GM23338 (cell line): Measurements from ENCODE around the gene CNTNAP4. TPM values are rescaled to one million over a fixed set of nuclear protein-coding genes. Genes with fewer than 3 reads are reported as not detected.

ENCODE experiments used
- ATAC-seq: fragments of 200-7000 bp; cut with Tn5 transposase; 3 replicates; pipeline ENCODE4 v1.9.1; 2020
- DNase-seq: peaks from one replicate; pipeline ENCODE4 v3.0.0-alpha.2; 2015; ENCODE audit warnings: low spot score
- H2AFZ ChIP-seq: fragments of 200-600 bp; sonication (generic); 2 replicates; pipeline ENCODE4 v1.8.0; 2016; ENCODE audit warnings: antibody characterized with exemption, mild to moderate bottlenecking, moderate library complexity
- H3F3A ChIP-seq: fragments of 200-600 bp; sonication (generic); replicated peaks from 2 replicates; pipeline ENCODE4 v1.8.0; 2017; ENCODE audit warnings: antibody characterized with exemption, mixed run types, low read depth
- H3K27ac ChIP-seq: fragments of 200-600 bp; sonication (generic); 2 replicates; pipeline ENCODE4 v1.6.1; 2016; ENCODE audit warnings: low read depth
- H3K27me3 ChIP-seq: fragments of 200-600 bp; sonication (generic); 2 replicates; pipeline ENCODE4 v1.8.0; 2016; ENCODE audit warnings: mild to moderate bottlenecking, mixed run types, moderate library complexity; ENCODE audit not compliant: insufficient read depth
- H3K36me3 ChIP-seq: fragments of 200-600 bp; sonication (generic); 2 replicates; pipeline ENCODE4 v1.8.0; 2016; ENCODE audit warnings: mild to moderate bottlenecking; ENCODE audit not compliant: insufficient read depth
- H3K4me1 ChIP-seq: fragments of 200-600 bp; sonication (generic); 2 replicates; pipeline ENCODE4 v1.8.0; 2016; ENCODE audit warnings: mild to moderate bottlenecking, moderate library complexity; ENCODE audit not compliant: insufficient read depth
- H3K4me2 ChIP-seq: fragments of 200-600 bp; sonication (generic); 2 replicates; pipeline ENCODE4 v1.7.1; 2017; ENCODE audit warnings: mixed run types
- H3K4me3 ChIP-seq: fragments of 200-600 bp; sonication (generic); 2 replicates; pipeline ENCODE4 v1.6.1; 2016; ENCODE audit warnings: mixed run types
- H3K79me2 ChIP-seq: fragments of 200-600 bp; sonication (generic); replicated peaks from 2 replicates; pipeline ENCODE4 v1.8.0; 2017; ENCODE audit warnings: mild to moderate bottlenecking; ENCODE audit not compliant: insufficient read depth
- H3K9me2 ChIP-seq: fragments of 200-600 bp; sonication (generic); 2 replicates; pipeline ENCODE4 v1.8.0; 2017; ENCODE audit not compliant: insufficient read depth
- H4K20me1 ChIP-seq: fragments of 200-600 bp; sonication (generic); replicated peaks from 2 replicates; pipeline ENCODE4 v1.8.0; 2017; ENCODE audit warnings: mild to moderate bottlenecking; ENCODE audit not compliant: insufficient read depth
- H3K27ac Mint-ChIP-seq: 2 replicates; pipeline ENCODE4 v1.8.0; 2020; ENCODE audit warnings: inconsistent platforms, mild to moderate bottlenecking, moderate library complexity, mixed read lengths
- H3K27me3 Mint-ChIP-seq: 3 replicates; pipeline ENCODE4 v1.8.0; 2022; ENCODE audit warnings: low read depth, mild to moderate bottlenecking, moderate library complexity, mixed read lengths, inconsistent platforms; ENCODE audit not compliant: insufficient read depth, poor library complexity
- H3K36me3 Mint-ChIP-seq: 3 replicates; pipeline ENCODE4 v1.8.0; 2021; ENCODE audit warnings: low read depth, mild to moderate bottlenecking, inconsistent platforms, moderate library complexity, mixed read lengths
- H3K4me1 Mint-ChIP-seq: 3 replicates; pipeline ENCODE4 v1.8.0; 2020; ENCODE audit warnings: mild to moderate bottlenecking, inconsistent platforms, mixed read lengths
- H3K4me3 Mint-ChIP-seq: 3 replicates; pipeline ENCODE4 v1.8.0; 2021; ENCODE audit warnings: moderate library complexity, mild to moderate bottlenecking, inconsistent platforms, mixed read lengths
- H3K9me3 Mint-ChIP-seq: 3 replicates; pipeline ENCODE4 v1.8.0; 2020; ENCODE audit warnings: moderate library complexity, mild to moderate bottlenecking, inconsistent platforms, mixed read lengths
- CREB1 ChIP-seq: fragments of 250-450 bp; sonication (Bioruptor Pico); IDR thresholded peaks from 2 replicates; pipeline ENCODE4 v1.5.0; 2020; ENCODE audit warnings: low read depth, mild to moderate bottlenecking, moderate library complexity
- CTCF ChIP-seq, 2 experiments: fragments of 200-600 bp in 1 of 2; sonication (generic) in 1 of 2; conservative IDR thresholded peaks; 2 replicates each; pipeline versions ENCODE4 v1.5.1 to v1.6.1; 2016 to 2017; ENCODE audit warnings: antibody characterized with exemption in 2 of 2, low read depth in 2 of 2, mild to moderate bottlenecking in 2 of 2, moderate library complexity in 1 of 2
- EZH2 ChIP-seq: fragments of 200-600 bp; sonication (generic); IDR thresholded peaks from one replicate; pipeline ENCODE4 v1.8.0; 2017; ENCODE audit warnings: antibody characterized with exemption, mild to moderate bottlenecking, low read depth; ENCODE audit not compliant: unreplicated experiment
- EZH2phosphoT487 ChIP-seq: fragments of 200-600 bp; sonication (generic); IDR thresholded peaks from one replicate; pipeline ENCODE4 v1.8.1; 2018; ENCODE audit warnings: antibody characterized with exemption; ENCODE audit not compliant: unreplicated experiment
- JUNB ChIP-seq: IDR thresholded peaks from one replicate; pipeline ENCODE4 v1.6.1; 2016; ENCODE audit warnings: antibody characterized with exemption; ENCODE audit not compliant: unreplicated experiment
- NANOG ChIP-seq: IDR thresholded peaks from 2 replicates; pipeline ENCODE4 v1.6.1; 2016; ENCODE audit warnings: antibody characterized with exemption, borderline replicate concordance
- POLR2AphosphoS5 ChIP-seq: IDR thresholded peaks from 2 replicates; pipeline ENCODE4 v1.6.1; 2016; ENCODE audit warnings: antibody characterized with exemption, low read depth
- REST ChIP-seq: IDR thresholded peaks from one replicate; pipeline ENCODE4 v1.6.1; 2018; ENCODE audit warnings: antibody characterized with exemption; ENCODE audit not compliant: unreplicated experiment
- STAT1 ChIP-seq: IDR thresholded peaks from one replicate; pipeline ENCODE4 v1.6.1; 2016; ENCODE audit warnings: antibody characterized with exemption; ENCODE audit not compliant: unreplicated experiment
- ZNF114 ChIP-seq: fragments of 250-450 bp; sonication (Bioruptor Pico); IDR thresholded peaks from 2 replicates; pipeline ENCODE4 v1.5.0; 2020; ENCODE audit warnings: mild to moderate bottlenecking, moderate library complexity
- ZNF331 ChIP-seq: fragments of 250-450 bp; sonication (Bioruptor Pico); IDR thresholded peaks from 2 replicates; pipeline ENCODE4 v1.5.0; 2020; ENCODE audit warnings: low read depth, mild to moderate bottlenecking, moderate library complexity
- polyA plus RNA-seq: library from polyadenylated mRNA; unstranded; fragments of >200 nt; fragmentation: Nextera tagmentation; extraction: Ambion mirVana; gene quantifications from 2 replicates; pipeline ENCODE4 v1.2.1, GENCODE V29; 2016
- total RNA-seq: library from RNA; depleted of rRNA; stranded (reverse); fragments of >200 nt; shearing (Covaris generic); gene quantifications from 2 replicates; pipeline ENCODE4 v1.2.3, GENCODE V29; 2014
- TF ChIP-seq, protein P1 (sequence below): fragments of 250-450 bp; sonication (Bioruptor Pico); IDR thresholded peaks from 2 replicates; pipeline ENCODE4 v1.5.0; 2020; ENCODE audit warnings: mild to moderate bottlenecking, moderate library complexity
- TF ChIP-seq, protein P2 (sequence below): IDR thresholded peaks from 2 replicates; pipeline ENCODE4 v1.6.1; 2016; ENCODE audit warnings: antibody characterized with exemption

The CNTNAP4 gene
- total and polyA plus RNA-seq, 2 experiments from 2014 or later: not detected

DNA sequence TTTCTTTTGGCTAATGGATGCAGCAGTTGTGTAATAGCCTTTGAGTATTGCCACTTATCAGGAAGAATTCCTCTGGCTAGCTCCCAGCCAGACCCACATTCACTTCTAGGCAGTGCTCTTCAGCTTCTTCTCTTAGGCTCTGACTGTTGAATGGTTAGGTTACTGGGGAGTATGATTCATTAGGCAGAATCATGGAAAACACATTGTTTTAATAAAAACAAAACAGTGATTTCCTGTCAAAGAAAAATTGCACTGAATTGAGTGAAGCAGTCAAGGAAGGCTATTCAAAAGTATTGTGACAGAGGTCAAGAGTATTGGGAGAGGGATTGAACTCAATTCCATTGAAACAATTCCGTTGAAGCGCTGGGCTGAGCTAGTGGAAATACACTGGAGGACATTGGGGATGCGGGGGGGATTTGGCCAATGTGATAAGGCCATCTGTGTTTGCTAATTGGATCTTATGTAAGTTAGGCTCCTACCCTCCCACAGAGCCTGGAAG, 68.0 kb downstream of the CNTNAP4 start:
- ATAC-seq: no peak
- no peak overlapping the region for H3K27ac Mint-ChIP-seq
- no peak overlapping the region for H2AFZ ChIP-seq

More for the DNA sequence above, 68.0 kb downstream of the CNTNAP4 start:
- Histone ChIP-seq H3K36me3 (no peaks in the 10 kb centered on the region), H3K4me2 (no peak overlapping the region), H3F3A (no peaks in the 10 kb centered on the region), H3K79me2 (no peaks in the 10 kb centered on the region), H3K27me3 (no peaks in the 10 kb centered on the region), H3K27ac (no peak overlapping the region), H3K4me3 (no peak overlapping the region), H3K4me1 (no peaks in the 10 kb centered on the region), H4K20me1 (no peaks in the 10 kb centered on the region), H3K9me2 (0 out of 2 replicates have a peak, but pooled peaks cover 2% of the 10 kb centered on the region)
- Mint-ChIP-seq H3K9me3 (peaks cover 56% of the 10 kb centered on the region), H3K36me3 (no peaks in the 10 kb centered on the region), H3K4me1 (no peaks in the 10 kb centered on the region), H3K27me3 (peaks cover 3% of the 10 kb centered on the region), H3K4me3 (no peak overlapping the region)
- DNase-seq: no peak
- no peak for TF ChIP-seq ZNF331
- no peak for TF ChIP-seq EZH2
- TF ChIP-seq JUNB: no peak
- TF ChIP-seq STAT1: no peak
- no peak for TF ChIP-seq NANOG
- TF ChIP-seq, protein P1, sequence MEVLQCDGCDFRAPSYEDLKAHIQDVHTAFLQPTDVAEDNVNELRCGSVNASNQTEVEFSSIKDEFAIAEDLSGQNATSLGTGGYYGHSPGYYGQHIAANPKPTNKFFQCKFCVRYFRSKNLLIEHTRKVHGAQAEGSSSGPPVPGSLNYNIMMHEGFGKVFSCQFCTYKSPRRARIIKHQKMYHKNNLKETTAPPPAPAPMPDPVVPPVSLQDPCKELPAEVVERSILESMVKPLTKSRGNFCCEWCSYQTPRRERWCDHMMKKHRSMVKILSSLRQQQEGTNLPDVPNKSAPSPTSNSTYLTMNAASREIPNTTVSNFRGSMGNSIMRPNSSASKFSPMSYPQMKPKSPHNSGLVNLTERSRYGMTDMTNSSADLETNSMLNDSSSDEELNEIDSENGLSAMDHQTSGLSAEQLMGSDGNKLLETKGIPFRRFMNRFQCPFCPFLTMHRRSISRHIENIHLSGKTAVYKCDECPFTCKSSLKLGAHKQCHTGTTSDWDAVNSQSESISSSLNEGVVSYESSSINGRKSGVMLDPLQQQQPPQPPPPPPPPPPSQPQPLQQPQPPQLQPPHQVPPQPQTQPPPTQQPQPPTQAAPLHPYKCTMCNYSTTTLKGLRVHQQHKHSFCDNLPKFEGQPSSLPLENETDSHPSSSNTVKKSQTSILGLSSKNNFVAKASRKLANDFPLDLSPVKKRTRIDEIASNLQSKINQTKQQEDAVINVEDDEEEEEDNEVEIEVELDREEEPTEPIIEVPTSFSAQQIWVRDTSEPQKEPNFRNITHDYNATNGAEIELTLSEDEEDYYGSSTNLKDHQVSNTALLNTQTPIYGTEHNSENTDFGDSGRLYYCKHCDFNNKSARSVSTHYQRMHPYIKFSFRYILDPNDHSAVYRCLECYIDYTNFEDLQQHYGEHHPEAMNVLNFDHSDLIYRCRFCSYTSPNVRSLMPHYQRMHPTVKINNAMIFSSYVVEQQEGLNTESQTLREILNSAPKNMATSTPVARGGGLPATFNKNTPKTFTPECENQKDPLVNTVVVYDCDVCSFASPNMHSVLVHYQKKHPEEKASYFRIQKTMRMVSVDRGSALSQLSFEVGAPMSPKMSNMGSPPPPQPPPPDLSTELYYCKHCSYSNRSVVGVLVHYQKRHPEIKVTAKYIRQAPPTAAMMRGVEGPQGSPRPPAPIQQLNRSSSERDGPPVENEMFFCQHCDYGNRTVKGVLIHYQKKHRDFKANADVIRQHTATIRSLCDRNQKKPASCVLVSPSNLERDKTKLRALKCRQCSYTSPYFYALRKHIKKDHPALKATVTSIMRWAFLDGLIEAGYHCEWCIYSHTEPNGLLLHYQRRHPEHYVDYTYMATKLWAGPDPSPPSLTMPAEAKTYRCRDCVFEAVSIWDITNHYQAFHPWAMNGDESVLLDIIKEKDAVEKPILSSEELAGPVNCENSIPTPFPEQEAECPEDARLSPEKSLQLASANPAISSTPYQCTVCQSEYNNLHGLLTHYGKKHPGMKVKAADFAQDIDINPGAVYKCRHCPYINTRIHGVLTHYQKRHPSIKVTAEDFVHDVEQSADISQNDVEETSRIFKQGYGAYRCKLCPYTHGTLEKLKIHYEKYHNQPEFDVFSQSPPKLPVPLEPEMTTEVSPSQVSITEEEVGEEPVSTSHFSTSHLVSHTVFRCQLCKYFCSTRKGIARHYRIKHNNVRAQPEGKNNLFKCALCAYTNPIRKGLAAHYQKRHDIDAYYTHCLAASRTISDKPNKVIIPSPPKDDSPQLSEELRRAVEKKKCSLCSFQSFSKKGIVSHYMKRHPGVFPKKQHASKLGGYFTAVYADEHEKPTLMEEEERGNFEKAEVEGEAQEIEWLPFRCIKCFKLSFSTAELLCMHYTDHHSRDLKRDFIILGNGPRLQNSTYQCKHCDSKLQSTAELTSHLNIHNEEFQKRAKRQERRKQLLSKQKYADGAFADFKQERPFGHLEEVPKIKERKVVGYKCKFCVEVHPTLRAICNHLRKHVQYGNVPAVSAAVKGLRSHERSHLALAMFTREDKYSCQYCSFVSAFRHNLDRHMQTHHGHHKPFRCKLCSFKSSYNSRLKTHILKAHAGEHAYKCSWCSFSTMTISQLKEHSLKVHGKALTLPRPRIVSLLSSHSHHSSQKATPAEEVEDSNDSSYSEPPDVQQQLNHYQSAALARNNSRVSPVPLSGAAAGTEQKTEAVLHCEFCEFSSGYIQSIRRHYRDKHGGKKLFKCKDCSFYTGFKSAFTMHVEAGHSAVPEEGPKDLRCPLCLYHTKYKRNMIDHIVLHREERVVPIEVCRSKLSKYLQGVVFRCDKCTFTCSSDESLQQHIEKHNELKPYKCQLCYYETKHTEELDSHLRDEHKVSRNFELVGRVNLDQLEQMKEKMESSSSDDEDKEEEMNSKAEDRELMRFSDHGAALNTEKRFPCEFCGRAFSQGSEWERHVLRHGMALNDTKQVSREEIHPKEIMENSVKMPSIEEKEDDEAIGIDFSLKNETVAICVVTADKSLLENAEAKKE (CRISPR knock-in tag): no peak
- TF ChIP-seq, protein P2, sequence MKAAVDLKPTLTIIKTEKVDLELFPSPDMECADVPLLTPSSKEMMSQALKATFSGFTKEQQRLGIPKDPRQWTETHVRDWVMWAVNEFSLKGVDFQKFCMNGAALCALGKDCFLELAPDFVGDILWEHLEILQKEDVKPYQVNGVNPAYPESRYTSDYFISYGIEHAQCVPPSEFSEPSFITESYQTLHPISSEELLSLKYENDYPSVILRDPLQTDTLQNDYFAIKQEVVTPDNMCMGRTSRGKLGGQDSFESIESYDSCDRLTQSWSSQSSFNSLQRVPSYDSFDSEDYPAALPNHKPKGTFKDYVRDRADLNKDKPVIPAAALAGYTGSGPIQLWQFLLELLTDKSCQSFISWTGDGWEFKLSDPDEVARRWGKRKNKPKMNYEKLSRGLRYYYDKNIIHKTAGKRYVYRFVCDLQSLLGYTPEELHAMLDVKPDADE: no peak
- TF ChIP-seq EZH2phosphoT487: no peak
- TF ChIP-seq CREB1 (CRISPR knock-in tag): no peak
- no peak for TF ChIP-seq POLR2AphosphoS5
- no peak for TF ChIP-seq REST
- TF ChIP-seq CTCF (conservative IDR thresholded peaks at IDR 0.05; ENCODE audit: low read depth in 2 of 2): no peak
- TF ChIP-seq ZNF114: no peak
